Measurements from ENCODE around the gene DDX19B.
A peak's percentile ranks its signal among the peaks of the same experiment; 100 is the strongest.
"Not testable (repeated sequence)": the region's sequence is repeated elsewhere in the genome, so short reads cannot be mapped to it uniquely, and the experiment has no call there.

The DDX19B gene

GRCh38 chr16:70298988-70299938, at the start of gene DDX19B:
TSS of gene DDX19B (plus strand) at chr16:70299186. CDS start at chr16:70299298, 112 bp downstream.
- DNase-seq (ENCODE audit: low read depth in 2 of 2), result peak; percentile 43 to 61

- DNase-seq (ENCODE audit: low read depth in 2 of 2), result not testable (repeated sequence)
Measured at GRCh38 chr16:70249697-70250096, 49.3 kb upstream of the DDX19B start.

GRCh38 chr16:70250748-70251628, 48.0 kb upstream of the DDX19B start:
- peak in 1 of 2 donors; percentile 16 for DNase-seq (ENCODE audit: low read depth in 2 of 2)

- DNase-seq (ENCODE audit: low read depth in 2 of 2), result peak; percentile 88 to 89
Measured at GRCh38 chr16:70251629-70252354, 47.2 kb upstream of the DDX19B start, which contains the start of gene EXOSC6. TSS of gene EXOSC6 (minus strand) at chr16:70251940. CDS start at chr16:70251900, 40 bp downstream.

- DNase-seq (ENCODE audit: low read depth in 2 of 2), result peak in 1 of 2 donors; percentile 14
Measured at GRCh38 chr16:70252355-70252988, 46.5 kb upstream of the DDX19B start.

- DNase-seq (ENCODE audit: low read depth in 2 of 2), result peak in 1 of 2 donors; percentile 12
Measured at GRCh38 chr16:70253291-70254106, 45.5 kb upstream of the DDX19B start.

GRCh38 chr16:70254180-70254964, 44.6 kb upstream of the DDX19B start:
- DNase-seq (ENCODE audit: low read depth in 2 of 2), result no peak

- DNase-seq (ENCODE audit: low read depth in 2 of 2), result no peak
Measured at GRCh38 chr16:70254965-70255286, 44.1 kb upstream of the DDX19B start.

GRCh38 chr16:70255574-70255973, 43.4 kb upstream of the DDX19B start:
- DNase-seq (ENCODE audit: low read depth in 2 of 2), result no peak

- DNase-seq (ENCODE audit: low read depth in 2 of 2), result no peak
Measured at GRCh38 chr16:70257391-70257790, 41.6 kb upstream of the DDX19B start.

GRCh38 chr16:70258065-70258464, 40.9 kb upstream of the DDX19B start:
- no peak for DNase-seq (ENCODE audit: low read depth in 2 of 2)

- no peak for DNase-seq (ENCODE audit: low read depth in 2 of 2)
Measured at GRCh38 chr16:70258946-70259345, 40.0 kb upstream of the DDX19B start.

- not testable (repeated sequence) for DNase-seq (ENCODE audit: low read depth in 2 of 2)
Measured at GRCh38 chr16:70259903-70260302, 39.1 kb upstream of the DDX19B start.

GRCh38 chr16:70267516-70267915, 31.5 kb upstream of the DDX19B start:
- no peak for DNase-seq (ENCODE audit: low read depth in 2 of 2)

- not testable (repeated sequence) for DNase-seq (ENCODE audit: low read depth in 2 of 2)
Measured at GRCh38 chr16:70267922-70268321, 31.1 kb upstream of the DDX19B start.

GRCh38 chr16:70269471-70269870, 29.5 kb upstream of the DDX19B start:
- DNase-seq (ENCODE audit: low read depth in 2 of 2), result no peak

GRCh38 chr16:70270176-70270575, 28.8 kb upstream of the DDX19B start:
- no peak for DNase-seq (ENCODE audit: low read depth in 2 of 2)

GRCh38 chr16:70271696-70272095, 27.3 kb upstream of the DDX19B start:
- DNase-seq (ENCODE audit: low read depth in 2 of 2), result no peak

- DNase-seq (ENCODE audit: low read depth in 2 of 2), result no peak
Measured at GRCh38 chr16:70276392-70276791, 22.6 kb upstream of the DDX19B start.
